K562 (cell line): ENCODE measurements around the gene COG4. TPM values are rescaled to one million over a fixed set of nuclear protein-coding genes. Genes with fewer than 3 reads are reported as not detected.

Experiments
- ATAC-seq: fragments of 200-7000 bp; cut with Tn5 transposase; 3 replicates; pipeline ENCODE4 v1.9.1; 2020; ENCODE audit warnings: moderate library complexity
- BruUV-seq: library from RNA; stranded (reverse); fragments of 400-500 nt; replicated peaks from 2 replicates; lab custom pipeline; 2021; lab: Mats Ljungman, UMichigan
- CTCF ChIA-PET: fragments of 300-600 bp; formaldehyde crosslinking; extraction: SDS; loops from one replicate; lab custom pipeline; 2021; ENCODE audit warnings: low intra/inter-chr PET ratio; lab: Yijun Ruan, JAX
- POLR2A ChIA-PET: fragments of 300-600, 350-650 bp; sonication (Branson Sonifier 250); formaldehyde crosslinking; extraction: SDS; loops from one replicate; lab custom pipeline; 2021; ENCODE audit warnings: antibody characterized with exemption, inconsistent platforms; lab: Yijun Ruan, JAX
- DNase-seq, 4 experiments: peaks; one replicate each; pipeline versions ENCODE4 v3.0.0 to v3.0.0-alpha.2; 2011 to 2018; ENCODE audit warnings: low spot score in 3 of 4, mixed read lengths in 3 of 4; ENCODE audit errors: extremely low read depth in 1 of 4
- FAIRE-seq: peaks from 2 replicates; lab custom pipeline; 2011; peaks lifted over from hg19 to GRCh38; lab: Jason Lieb, UNC
- H2AFZ ChIP-seq: 2 replicates; pipeline ENCODE4 v1.6.0; 2011; ENCODE audit warnings: low read depth, low read length, control low read depth, inconsistent platforms
- H3K27ac ChIP-seq: fragments of 200-600 bp; 3 replicates; pipeline ENCODE4 v1.8.0; 2011; ENCODE audit warnings: low read depth, mild to moderate bottlenecking, control low read depth, inconsistent platforms, low read length, moderate library complexity, mixed read lengths; ENCODE audit errors: extremely low read depth
- H3K27me3 ChIP-seq, 2 experiments: fragments of 300-600 bp in 1 of 2; 2 replicates in 1 of 2; 3 replicates in 1 of 2; pipeline versions ENCODE4 v1.6.0 to v1.8.0; 2011; ENCODE audit warnings: inconsistent platforms in 2 of 2, low read length in 2 of 2, mild to moderate bottlenecking in 1 of 2, mixed read lengths in 1 of 2, moderate library complexity in 1 of 2; ENCODE audit not compliant: control insufficient read depth in 2 of 2, insufficient read depth in 2 of 2
- H3K36me3 ChIP-seq: fragments of 300-600 bp; 3 replicates; pipeline ENCODE4 v1.8.0; 2011; ENCODE audit warnings: mild to moderate bottlenecking, low read length, inconsistent platforms; ENCODE audit not compliant: control insufficient read depth, insufficient read depth
- H3K4me1 ChIP-seq, 2 experiments: fragments of 200-600 bp in 1 of 2; replicated peaks in 1 of 2; 2 replicates in 1 of 2; 3 replicates in 1 of 2; pipeline versions ENCODE4 v1.5.1 to v1.8.0; 2011; ENCODE audit warnings: inconsistent platforms in 2 of 2, low read length in 2 of 2, mild to moderate bottlenecking in 1 of 2, mixed read lengths in 1 of 2, moderate library complexity in 1 of 2; ENCODE audit not compliant: control insufficient read depth in 2 of 2, insufficient read depth in 2 of 2
- H3K4me2 ChIP-seq: 2 replicates; pipeline ENCODE4 v1.6.1; 2011; ENCODE audit warnings: low read length, control low read depth, inconsistent platforms, mixed read lengths; ENCODE audit not compliant: insufficient read depth
- H3K4me3 ChIP-seq: fragments of 200-600 bp; sonication (generic), shearing (Covaris generic); 2 replicates; pipeline ENCODE4 v1.5.1; 2016; ENCODE audit warnings: control low read depth, inconsistent platforms
- H3K79me2 ChIP-seq: fragments of 200-600 bp; 3 replicates; pipeline ENCODE4 v1.8.0; 2011; ENCODE audit warnings: low read length, inconsistent platforms; ENCODE audit not compliant: control insufficient read depth, insufficient read depth
- H3K9ac ChIP-seq, 2 experiments: 2 replicates each; pipeline versions ENCODE4 v1.6.0 to v1.6.1; 2011; ENCODE audit warnings: low read depth in 2 of 2, low read length in 2 of 2, control low read depth in 1 of 2, inconsistent platforms in 1 of 2, mild to moderate bottlenecking in 1 of 2, mixed read lengths in 1 of 2; ENCODE audit not compliant: insufficient read depth in 1 of 2
- H3K9me1 ChIP-seq: one replicate; pipeline ENCODE4 v1.6.0; 2011; ENCODE audit warnings: inconsistent platforms, mild to moderate bottlenecking, low read length, moderate library complexity; ENCODE audit not compliant: control insufficient read depth, insufficient read depth
- H3K9me3 ChIP-seq: replicated peaks from 2 replicates; pipeline ENCODE4 v1.5.1; 2011; ENCODE audit warnings: low read depth, low read length, inconsistent platforms; ENCODE audit not compliant: control insufficient read depth, insufficient read depth
- H4K20me1 ChIP-seq: replicated peaks from 2 replicates; pipeline ENCODE4 v1.6.1; 2011; ENCODE audit warnings: low read length, inconsistent platforms, mixed read lengths; ENCODE audit not compliant: control insufficient read depth, insufficient read depth
- CTCF ChIP-seq, 3 experiments: IDR thresholded peaks in 2 of 3; conservative IDR thresholded peaks in 1 of 3; 2 replicates each; pipeline ENCODE4 v1.5.1; 2011 to 2012; ENCODE audit warnings: low read length in 3 of 3, mild to moderate bottlenecking in 3 of 3, control low read depth in 2 of 3, improper control_type of control experiment in 1 of 3, inconsistent platforms in 1 of 3, low read depth in 1 of 3, mixed read lengths in 1 of 3, moderate library complexity in 1 of 3; ENCODE audit not compliant: insufficient read depth in 2 of 3
- HMBOX1 ChIP-seq: sonication (generic); IDR thresholded peaks from 2 replicates; pipeline ENCODE4 v1.6.1; 2016
- RAD21 ChIP-seq, 2 experiments: fragments of 250-450 bp in 1 of 2; fragments of 450-650 bp in 1 of 2; sonication (Bioruptor Pico) in 1 of 2; formaldehyde crosslinking in 1 of 2; IDR thresholded peaks in 1 of 2; conservative IDR thresholded peaks in 1 of 2; 2 replicates each; pipeline versions ENCODE4 v1.4.0 to v1.8.0; 2020 to 2022; ENCODE audit warnings: mild to moderate bottlenecking in 2 of 2, moderate library complexity in 1 of 2
- SNIP1 ChIP-seq: fragments of 450-650 bp; IDR thresholded peaks from 2 replicates; pipeline ENCODE4 v1.7.1; 2017; ENCODE audit warnings: low read depth, mild to moderate bottlenecking
- ZNF407 ChIP-seq: fragments of 450-650 bp; IDR thresholded peaks from 2 replicates; pipeline ENCODE4 v1.6.1; 2016; ENCODE audit warnings: low read depth
- WGBS: fragments of 100-300 bp; shearing (Covaris generic); methylation state at CpG from one replicate; pipeline ENCODE4 v1.1.6; 2016; ENCODE audit warnings: low coverage, mixed read lengths; ENCODE audit not compliant: insufficient coverage; ENCODE audit errors: missing lambda C conversion rate; 5-methylcytosine and 5-hydroxymethylcytosine counted together
- in situ Hi-C: fragments of 300-500 bp; cut with MboI; formaldehyde crosslinking; loops from 4 replicates; pipeline ENCODE4 v1.15.0; 2018; ENCODE audit warnings: inconsistent platforms, mixed read lengths
- intact Hi-C: fragments of 100-400 bp; cut with micrococcal nuclease; formaldehyde crosslinking; loops from 2 replicates; pipeline ENCODE4 v1.14.2; 2022
- polyA plus RNA-seq, 8 experiments: library from polyadenylated mRNA; depleted of rRNA in 4 of 8; stranded (reverse) in 5 of 8; unstranded in 3 of 8; fragments of >200 nt; fragmentation: Nextera tagmentation in 2 of 8; fragmentation: Illumina TruSeq in 1 of 8; extraction: Ambion mirVana in 2 of 8; extraction: Trizol in 1 of 8; gene quantifications; 2 replicates each; pipeline versions ENCODE4 v1.2.1 to v1.2.3, GENCODE V29; 2011 to 2014; ENCODE audit warnings: inconsistent platforms in 1 of 8, missing spikeins in 1 of 8
- total RNA-seq, 7 experiments: library from RNA; depleted of rRNA in 6 of 7; stranded (reverse); fragments of >200 nt in 6 of 7; fragmentation: Illumina TruSeq in 2 of 7; extraction: Trizol in 2 of 7; gene quantifications; 2 replicates each; pipeline versions ENCODE4 v1.2.1 to v1.2.3, GENCODE V29; 2011 to 2021; ENCODE audit warnings: low replicate concordance in 1 of 7

COG4 gene
- total and polyA plus RNA-seq, 9 of the 15 experiments (the other 6 are each of a cell fraction or from before 2014, with no cell fraction given) = 13.7 to 73.9 (median 44.2) TPM

- no peak for TF ChIP-seq ZNF407
Observed at GRCh38 chr16:70510216-70510615, 13.1 kb downstream of the COG4 start (continued).

GRCh38 chr16:70508752-70509151 is 14.6 kb downstream of the COG4 start:
- Histone ChIP-seq H3K9me1 (no peaks in the 10 kb centered on the region), H3K27me3 (no peaks in the 10 kb centered on the region), H3K36me3 (peaks cover 60% of the 10 kb centered on the region; the same call in 2 of the 3 replicates), H3K4me3 (no peak overlapping the region), H2AFZ (no peak overlapping the region), H3K9ac (no peak overlapping the region), H3K4me1 (no peaks in the 10 kb centered on the region), H3K27ac (no peak overlapping the region), H3K79me2 (no peaks in the 10 kb centered on the region), H4K20me1 (no peaks in the 10 kb centered on the region), H3K9me3 (no peaks in the 10 kb centered on the region), H3K4me2 (no peak overlapping the region)
- TSS peak; percentile 44 for BruUV-seq
- no peak for DNase-seq
- FAIRE-seq = no peak
- TF ChIP-seq SNIP1 = no peak
- no peak for TF ChIP-seq HMBOX1
- TF ChIP-seq RAD21 (CRISPR knock-in tag; conservative IDR thresholded peaks at IDR 0.05 in 1 of 2, IDR thresholded peaks at IDR 0.05 in 1 of 2) = peak in 1 of 2 experiments; percentile 28; a peak in 1 of 4 replicates
- TF ChIP-seq CTCF (IDR thresholded peaks at IDR 0.05 in 2 of 3, conservative IDR thresholded peaks at IDR 0.05 in 1 of 3; ENCODE audit: insufficient read depth in 2 of 3, low read depth in 1 of 3, low read length in 3 of 3) = peak in 1 of 3 experiments; percentile 18; a peak in 1 of 6 replicates
- no peak for ATAC-seq
- CTCF ChIA-PET = interaction anchor here (1.1 kb wide), 1 partner anchor 262 kb away, joined by 3 read pairs; no protein-coding TSS in a partner anchor
- POLR2A ChIA-PET = no interaction called here
- 64% methylated on average over 5 of the region's 5 CpGs for WGBS
- intact Hi-C loops = no loop called here
- in situ Hi-C loops = no loop called here
